Inflammatory macrophage treated with lipopolysaccharide for 4 hours (primary cell): Measurements from ENCODE around the gene LRPAP1.
"Not testable (repeated sequence)": the region's sequence is repeated elsewhere in the genome, so short reads cannot be mapped to it uniquely, and the experiment has no call there.

Experiments used
- DNase-seq: peaks from one replicate; pipeline ENCODE4 v3.0.0-alpha.2; 2020

Gene LRPAP1

GRCh38 chr4:3517731-3518510 is 14.3 kb downstream of the LRPAP1 start:
- DNase-seq: no peak

- no peak for DNase-seq
Observed at GRCh38 chr4:3516836-3517730, 15.1 kb downstream of the LRPAP1 start.

- DNase-seq: no peak
Observed at GRCh38 chr4:3516061-3516835, 16.0 kb downstream of the LRPAP1 start.

DNA sequence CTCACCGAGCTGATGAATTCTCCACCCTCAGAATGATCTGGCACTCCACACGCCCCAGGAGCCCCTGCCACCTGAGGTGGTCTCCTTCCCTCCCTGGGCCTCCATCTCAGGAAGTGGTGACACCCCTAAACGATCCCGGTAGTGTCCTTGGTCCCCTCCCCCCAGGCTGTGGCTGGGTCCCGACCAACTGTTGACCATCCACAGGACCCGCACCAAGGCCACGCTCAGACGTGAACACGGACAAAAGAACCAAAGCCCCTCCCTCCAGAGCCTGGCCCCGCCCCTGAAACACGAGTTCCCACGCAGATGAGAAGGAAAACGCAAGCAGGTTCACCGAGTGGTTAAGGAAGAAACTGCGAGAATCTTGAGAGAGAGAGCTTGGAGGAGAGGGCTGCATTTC is 16.6 kb downstream of the LRPAP1 start:
- DNase-seq: no peak

DNA sequence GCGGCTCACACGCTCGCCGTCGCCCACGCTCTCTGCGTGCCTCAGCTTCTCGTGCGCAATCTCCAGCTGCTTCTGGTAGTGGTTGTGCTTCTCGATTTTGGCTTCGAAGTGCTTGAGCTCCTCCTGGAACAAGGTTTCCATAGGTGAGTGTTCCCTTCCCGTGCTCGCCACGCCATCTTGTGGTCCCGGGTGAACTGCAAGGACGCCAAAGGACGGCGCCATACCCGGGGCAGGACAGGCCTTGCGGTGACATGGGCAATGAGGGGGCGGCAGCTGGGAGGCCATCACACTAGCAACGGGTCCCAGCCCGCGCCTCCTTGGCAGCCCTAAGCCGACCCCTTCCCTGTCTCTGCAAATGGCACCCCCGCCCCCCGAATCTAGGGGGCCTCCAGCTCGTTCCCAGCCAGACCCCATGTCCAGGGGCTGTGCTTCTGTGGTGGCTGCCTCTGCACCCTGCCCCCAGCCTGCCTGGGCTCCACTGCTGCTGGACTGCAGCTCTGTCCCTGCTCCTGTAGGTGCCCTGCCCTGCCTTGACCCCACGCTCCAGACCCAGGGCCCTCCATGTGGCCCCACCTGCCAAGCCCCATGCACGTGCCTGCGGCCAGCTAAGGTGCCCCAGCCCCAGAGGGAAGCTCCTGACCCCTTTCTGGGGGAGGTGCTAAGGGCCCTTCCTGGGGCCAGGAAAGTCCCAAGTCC is 17.3 kb downstream of the LRPAP1 start:
- no peak for DNase-seq

- no peak for DNase-seq
Observed at GRCh38 chr4:3514221-3514780, 17.9 kb downstream of the LRPAP1 start.

GRCh38 chr4:3513807-3514206 is 18.4 kb downstream of the LRPAP1 start:
- DNase-seq: no peak

DNA sequence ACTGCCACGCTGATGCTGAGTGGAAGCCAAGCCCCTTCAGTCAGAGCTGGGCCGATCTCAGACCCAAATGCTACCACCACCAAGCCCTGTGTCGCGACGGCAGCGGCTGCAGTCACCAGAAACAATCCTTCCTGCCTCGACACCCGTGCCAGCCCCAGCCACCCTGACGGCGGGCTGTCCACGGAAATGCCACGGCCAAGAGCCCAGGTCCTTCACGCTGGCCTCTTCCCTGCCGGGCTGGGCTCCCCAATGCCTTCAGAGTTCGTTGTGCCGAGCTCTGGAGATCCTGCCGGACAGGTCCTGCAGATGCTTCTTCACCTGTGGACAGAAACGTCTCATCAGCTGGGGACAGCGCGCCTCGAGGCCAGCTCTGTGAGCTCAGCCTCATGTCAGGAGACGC is 19.5 kb downstream of the LRPAP1 start:
- DNase-seq: no peak

GRCh38 chr4:3512279-3512678 is 19.9 kb downstream of the LRPAP1 start:
- DNase-seq: no peak

DNA sequence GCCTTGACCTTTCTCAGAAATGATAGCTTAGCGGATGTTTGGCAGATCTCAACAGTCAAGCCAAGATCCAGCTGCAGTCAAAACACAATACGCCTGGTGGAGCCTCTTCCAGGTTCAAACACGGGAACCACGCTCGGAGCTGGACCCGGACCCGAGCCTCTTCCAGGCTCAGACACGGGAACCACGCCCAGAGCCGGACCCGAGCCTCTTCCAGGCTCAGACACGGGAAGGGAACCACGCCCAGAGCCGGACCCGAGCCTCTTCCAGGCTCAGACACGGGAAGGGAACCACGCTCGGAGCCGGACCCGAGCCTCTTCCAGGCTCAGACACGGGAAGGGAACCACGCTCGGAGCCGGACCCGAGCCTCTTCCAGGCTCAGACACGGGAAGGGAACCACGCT is 20.6 kb downstream of the LRPAP1 start:
- DNase-seq: not testable (repeated sequence)

- no peak for DNase-seq
Observed at GRCh38 chr4:3511187-3511586, 21.0 kb downstream of the LRPAP1 start.

- no peak for DNase-seq
Observed at GRCh38 chr4:3510481-3510880, 21.7 kb downstream of the LRPAP1 start.

DNA sequence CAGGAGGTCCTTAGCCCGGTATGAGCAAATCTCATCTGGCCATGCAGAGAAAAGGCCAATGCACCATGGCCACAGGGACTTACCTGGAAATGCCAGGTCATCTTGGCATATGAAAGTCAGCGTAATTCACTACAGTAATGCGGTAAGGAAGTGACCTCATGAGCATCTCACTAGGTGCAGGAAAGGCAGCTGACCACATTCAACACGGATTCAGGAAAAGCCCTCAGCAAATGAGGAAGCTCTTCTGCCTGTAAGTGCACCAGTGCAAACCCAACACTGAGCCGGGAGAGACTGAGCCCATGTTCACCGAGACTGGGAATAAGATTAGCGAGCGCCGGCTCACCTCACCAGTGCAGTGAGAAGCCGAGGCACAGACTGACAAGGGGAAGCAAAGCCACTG is 23.7 kb downstream of the LRPAP1 start:
- no peak for DNase-seq

DNA sequence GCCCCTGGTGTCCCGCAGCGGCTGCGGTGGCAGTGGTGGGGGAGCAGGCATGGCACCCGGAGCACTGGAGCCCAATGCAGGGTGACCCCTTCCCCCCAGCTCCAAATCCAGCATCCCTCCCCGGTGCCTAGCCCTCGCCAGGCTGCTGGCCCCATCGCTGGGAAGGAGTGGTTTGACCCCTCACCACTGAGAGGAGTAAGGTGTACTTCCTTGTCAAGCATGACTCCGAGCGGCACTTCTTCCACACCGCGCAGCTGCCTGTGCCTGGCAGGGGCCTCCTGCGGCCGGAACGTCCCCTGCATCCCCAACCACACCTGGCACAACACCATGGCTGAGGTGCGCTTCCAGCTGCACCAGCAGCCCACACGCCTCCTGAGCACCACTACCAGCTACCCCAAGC is 27.0 kb downstream of the LRPAP1 start:
- DNase-seq: no peak

DNA sequence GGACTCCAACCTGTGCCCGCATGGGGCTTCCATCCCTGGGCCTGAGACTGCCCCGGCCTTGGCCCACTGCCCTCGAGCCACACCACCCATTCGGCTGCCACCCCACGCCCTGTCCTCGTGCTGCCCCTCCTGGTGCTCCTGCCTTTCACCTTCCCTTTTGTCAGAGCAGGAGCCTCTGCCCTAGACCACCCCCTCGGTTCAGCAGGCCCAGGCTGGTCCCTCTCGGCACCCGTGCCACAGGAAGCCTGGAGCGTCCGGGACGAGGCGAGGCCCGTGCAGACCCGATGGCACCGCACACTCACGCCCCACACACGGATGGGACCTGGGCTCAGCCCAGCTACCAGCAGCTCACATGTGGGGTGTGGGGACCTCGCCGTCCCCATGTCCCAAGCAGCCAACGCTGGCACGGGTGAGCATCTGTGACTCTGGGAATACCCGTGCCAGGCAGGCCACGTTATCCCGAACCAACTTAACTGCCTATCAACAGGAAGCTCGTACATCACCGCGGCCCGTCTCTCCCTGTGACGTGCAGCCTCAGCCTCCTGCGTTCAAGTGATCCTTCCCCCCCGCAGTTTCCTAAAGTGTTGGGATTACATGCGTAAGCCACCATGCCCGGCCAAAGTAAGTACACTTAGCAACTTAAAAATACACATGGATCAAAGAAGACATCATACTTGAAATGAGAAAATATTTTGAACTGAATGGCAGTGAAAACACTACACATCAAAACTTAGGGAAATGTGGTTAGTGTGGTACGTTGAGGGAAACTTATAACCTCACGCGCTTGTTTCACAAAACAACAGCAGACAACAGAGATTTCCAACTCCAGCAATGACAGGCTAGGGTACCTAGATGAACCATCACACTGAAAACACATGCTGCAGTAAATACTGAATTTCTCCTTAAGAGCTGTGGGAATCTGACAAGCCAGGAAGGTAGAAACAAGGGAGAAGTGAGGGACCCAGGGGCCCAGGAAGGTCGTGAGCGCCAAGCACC is 29.0 kb downstream of the LRPAP1 start:
- no peak for DNase-seq

GRCh38 chr4:3501825-3502425 is 30.3 kb downstream of the LRPAP1 start:
- DNase-seq: no peak

- no peak for DNase-seq
Observed at GRCh38 chr4:3501126-3501824, 30.9 kb downstream of the LRPAP1 start.

DNA sequence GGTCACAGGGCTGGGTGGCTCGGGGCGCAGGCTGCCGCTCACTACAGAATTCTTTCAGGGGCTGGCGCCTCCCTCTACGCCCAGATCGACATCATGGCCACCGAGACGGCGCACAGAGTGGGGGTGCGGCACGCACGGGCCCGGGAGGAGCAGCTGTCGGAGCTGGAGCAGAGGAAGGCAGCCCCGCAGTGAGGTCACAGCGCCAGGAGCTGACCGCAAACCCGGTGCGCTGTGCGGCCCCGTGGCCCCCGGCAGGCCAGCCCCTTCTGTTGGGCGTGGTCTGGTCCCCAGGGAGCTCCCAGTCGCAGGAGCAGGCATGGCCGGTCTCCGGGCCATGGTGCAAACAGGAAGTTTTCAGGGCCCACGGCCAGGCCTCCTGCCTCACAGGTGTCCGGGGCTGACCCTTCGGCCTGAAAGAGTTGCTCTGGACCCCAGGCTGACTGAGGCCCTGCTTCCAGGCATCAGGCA is 31.6 kb downstream of the LRPAP1 start:
- no peak for DNase-seq

GRCh38 chr4:3500111-3500510 is 32.1 kb downstream of the LRPAP1 start:
- DNase-seq: no peak

DNA sequence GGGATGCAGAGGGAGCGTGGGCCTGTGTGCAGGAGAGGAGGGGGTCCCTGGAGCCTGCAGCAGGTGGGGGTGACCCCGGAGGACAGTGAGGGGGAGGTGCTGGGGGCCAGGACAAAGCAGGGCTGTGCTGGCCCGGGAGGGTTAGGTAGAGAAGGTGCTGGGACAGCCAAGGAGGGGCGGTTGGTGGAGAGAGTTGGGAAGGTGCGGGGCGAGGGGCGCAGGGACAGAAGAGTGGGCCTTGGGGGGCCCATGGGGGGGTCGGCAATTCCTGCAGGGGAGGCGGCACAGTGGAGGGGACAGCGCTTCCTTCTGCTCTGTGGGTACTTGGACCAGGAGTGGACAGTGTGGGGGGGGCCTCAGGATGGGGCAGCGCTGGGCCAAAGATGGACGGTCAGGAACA is 32.5 kb downstream of the LRPAP1 start:
- DNase-seq: no peak
